HEK293T (cell line): ENCODE results near the gene CLMN.

Source experiments
- CTCF ChIA-PET: fragments of 350-600 bp; formaldehyde crosslinking; extraction: SDS; loops from one replicate; lab custom pipeline; 2021; ENCODE audit warnings: antibody characterized with exemption, inconsistent platforms; lab: Yijun Ruan, JAX
- POLR2A ChIA-PET: fragments of 350-600 bp; formaldehyde crosslinking; extraction: SDS; loops from one replicate; lab custom pipeline; 2020; ENCODE audit warnings: antibody characterized with exemption, inconsistent platforms; lab: Yijun Ruan, JAX
- DNase-seq: peaks from one replicate; pipeline ENCODE4 v3.0.0; 2012; ENCODE audit warnings: mixed read lengths; ENCODE audit errors: extremely low spot score
- ARNT ChIP-seq: fragments of 450-650 bp; IDR thresholded peaks from 2 replicates; pipeline ENCODE4 v1.6.1; 2017; ENCODE audit warnings: mild to moderate bottlenecking
- BHLHE40 ChIP-seq: fragments of 450-650 bp; IDR thresholded peaks from 2 replicates; pipeline ENCODE4 v1.6.1; 2016; ENCODE audit warnings: mild to moderate bottlenecking, moderate library complexity, borderline replicate concordance
- CTBP1 ChIP-seq: fragments of 450-650 bp; IDR thresholded peaks from 2 replicates; pipeline ENCODE4 v1.6.1; 2016; ENCODE audit warnings: borderline replicate concordance
- ELF4 ChIP-seq: fragments of 450-650 bp; IDR thresholded peaks from 2 replicates; pipeline ENCODE4 v1.6.1; 2017; ENCODE audit warnings: antibody characterized with exemption
- FOXA1 ChIP-seq: fragments of 450-650 bp; IDR thresholded peaks from 2 replicates; pipeline ENCODE4 v1.6.1; 2016; ENCODE audit warnings: mild to moderate bottlenecking
- FOXK2 ChIP-seq: fragments of 450-650 bp; IDR thresholded peaks from 2 replicates; pipeline ENCODE4 v1.6.1; 2016; ENCODE audit warnings: mild to moderate bottlenecking
- FOXM1 ChIP-seq: fragments of 450-650 bp; IDR thresholded peaks from 2 replicates; pipeline ENCODE4 v1.6.1; 2017; ENCODE audit warnings: mild to moderate bottlenecking, borderline replicate concordance
- HDGF ChIP-seq: fragments of 450-650 bp; IDR thresholded peaks from 2 replicates; pipeline ENCODE4 v1.6.1; 2017; ENCODE audit warnings: antibody characterized with exemption, borderline replicate concordance
- L3MBTL2 ChIP-seq: fragments of 450-650 bp; conservative IDR thresholded peaks from 2 replicates; pipeline ENCODE4 v1.6.1; 2016; ENCODE audit warnings: mild to moderate bottlenecking
- LEF1 ChIP-seq: fragments of 450-650 bp; IDR thresholded peaks from 2 replicates; pipeline ENCODE4 v1.6.1; 2017; ENCODE audit warnings: mild to moderate bottlenecking, borderline replicate concordance
- NFRKB ChIP-seq: fragments of 450-650 bp; IDR thresholded peaks from 2 replicates; pipeline ENCODE4 v1.6.1; 2016; ENCODE audit warnings: mild to moderate bottlenecking, moderate library complexity
- SP1 ChIP-seq: fragments of 450-650 bp; IDR thresholded peaks from 2 replicates; pipeline ENCODE4 v1.6.1; 2017
- SUZ12 ChIP-seq: fragments of 450-650 bp; IDR thresholded peaks from 2 replicates; pipeline ENCODE4 v1.6.1; 2016; ENCODE audit warnings: mild to moderate bottlenecking
- TARDBP ChIP-seq: fragments of 450-650 bp; IDR thresholded peaks from 2 replicates; pipeline ENCODE4 v1.6.1; 2016
- ZNF384 ChIP-seq: fragments of 450-650 bp; IDR thresholded peaks from 2 replicates; pipeline ENCODE4 v1.6.1; 2016
- TF ChIP-seq, protein P1 (sequence below): fragments of 450-650 bp; IDR thresholded peaks from 2 replicates; pipeline ENCODE4 v1.6.1; 2016

CLMN gene

DNA sequence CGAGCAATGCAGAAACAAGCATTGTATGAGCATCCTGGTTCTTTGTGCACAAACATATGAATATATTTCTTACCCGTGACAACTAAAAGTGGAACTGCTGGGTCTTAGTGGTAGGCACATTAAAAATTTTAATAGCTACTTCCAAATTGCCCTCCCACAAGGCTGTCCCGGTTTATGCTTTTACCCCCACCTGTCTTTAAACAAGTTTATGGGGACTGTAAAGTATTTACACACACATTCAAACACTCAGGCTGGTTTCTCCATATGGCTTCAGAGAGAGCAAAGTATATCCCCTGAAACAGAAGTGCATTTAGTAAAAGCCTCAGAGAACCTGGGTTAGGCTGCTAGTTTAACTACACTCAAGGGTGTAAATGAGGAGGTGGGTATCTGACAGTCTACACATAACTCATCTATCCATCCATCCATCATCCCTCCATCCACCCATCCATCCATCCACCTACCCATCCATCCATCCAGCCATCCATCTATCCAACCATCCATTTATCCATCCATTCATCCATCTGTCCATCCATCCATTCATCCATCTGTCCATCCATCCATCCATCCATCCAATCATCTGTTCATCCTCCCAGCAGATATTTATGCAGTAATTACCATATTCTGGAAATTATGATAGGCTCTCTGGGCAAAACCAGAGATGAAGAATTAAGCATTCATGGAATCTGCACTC lies 86.7 kb downstream of the CLMN start:
- ChIA-PET CTCF (no interaction called here), POLR2A (no interaction called here)
- no peak for TF ChIP-seq FOXM1
- TF ChIP-seq, protein P1, sequence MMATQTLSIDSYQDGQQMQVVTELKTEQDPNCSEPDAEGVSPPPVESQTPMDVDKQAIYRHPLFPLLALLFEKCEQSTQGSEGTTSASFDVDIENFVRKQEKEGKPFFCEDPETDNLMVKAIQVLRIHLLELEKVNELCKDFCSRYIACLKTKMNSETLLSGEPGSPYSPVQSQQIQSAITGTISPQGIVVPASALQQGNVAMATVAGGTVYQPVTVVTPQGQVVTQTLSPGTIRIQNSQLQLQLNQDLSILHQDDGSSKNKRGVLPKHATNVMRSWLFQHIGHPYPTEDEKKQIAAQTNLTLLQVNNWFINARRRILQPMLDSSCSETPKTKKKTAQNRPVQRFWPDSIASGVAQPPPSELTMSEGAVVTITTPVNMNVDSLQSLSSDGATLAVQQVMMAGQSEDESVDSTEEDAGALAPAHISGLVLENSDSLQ = peak; percentile 66
- TF ChIP-seq LEF1 = no peak
- no peak for TF ChIP-seq ZNF384
- no peak for TF ChIP-seq SP1
- DNase-seq = no peak

DNA sequence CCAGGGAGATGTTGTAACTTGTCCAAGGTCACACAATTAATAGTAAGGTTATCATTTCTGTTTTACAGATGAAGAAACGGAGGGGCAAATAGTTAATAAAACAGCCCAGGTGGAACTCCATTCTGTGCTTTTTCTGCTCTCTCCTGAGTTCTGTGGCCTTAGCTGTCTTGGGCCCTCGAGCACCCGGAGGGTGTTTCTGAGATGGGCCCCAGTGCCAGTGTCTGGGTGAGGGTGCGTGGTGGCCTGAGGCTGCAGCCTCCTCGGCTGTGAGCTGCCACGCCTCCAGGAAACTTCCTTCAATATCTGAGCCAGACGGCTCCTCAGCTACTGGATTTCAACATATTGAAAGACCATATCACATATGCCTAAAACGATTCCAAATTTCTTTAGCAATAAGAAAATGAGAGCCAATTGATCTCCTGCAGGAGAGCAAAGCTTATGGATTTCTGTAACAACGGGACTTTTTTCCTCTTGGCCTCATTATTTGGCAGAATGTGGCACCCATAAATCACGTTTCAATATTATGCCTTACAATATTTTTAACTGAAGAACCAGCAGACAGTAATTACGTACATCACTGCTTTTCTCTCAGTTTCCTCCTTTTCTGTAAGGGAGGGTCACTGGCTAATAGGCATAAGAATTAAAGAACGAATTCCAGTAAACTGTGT lies 87.6 kb downstream of the CLMN start:
- no peak for DNase-seq
- TF ChIP-seq ZNF384 (no peak), FOXA1 (no peak), ARNT (no peak), FOXK2 (no peak), LEF1 (no peak), L3MBTL2 (no peak)
- POLR2A ChIA-PET = no interaction called here
- CTCF ChIA-PET = no interaction called here

DNA sequence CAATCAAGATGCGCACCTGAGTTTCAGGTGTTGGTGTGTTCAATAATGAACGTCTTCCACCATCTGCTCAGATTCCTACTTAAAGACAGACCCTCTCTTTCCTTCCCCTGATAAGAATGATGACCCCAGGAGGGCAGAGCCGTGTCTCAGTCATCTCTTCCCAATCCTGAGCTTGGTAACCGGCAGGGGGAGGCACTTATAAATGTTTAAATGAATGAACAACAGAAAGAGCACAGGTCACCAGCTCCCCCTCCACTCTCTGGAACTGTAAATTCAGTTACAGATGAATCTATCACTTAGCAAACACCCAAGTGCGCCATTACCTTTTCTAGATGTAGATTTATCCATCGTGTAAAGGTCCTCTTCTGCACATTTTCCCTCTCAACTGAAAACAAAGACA lies 90.0 kb downstream of the CLMN start:
- ChIA-PET CTCF (interaction anchor here (0.7 kb wide), 1 partner anchor 17 kb away, joined by 3 read pairs; no protein-coding TSS in a partner anchor), POLR2A (interaction anchor here (0.5 to 1.4 kb wide), 2 partner anchors 9 to 306 kb away, joined by 3 read pairs; no protein-coding TSS in a partner anchor)
- DNase-seq = no peak
- TF ChIP-seq NFRKB (no peak), SUZ12 (no peak), CTBP1 (no peak), TARDBP (no peak), FOXK2 (no peak), BHLHE40 (no peak), HDGF (no peak), SP1 (no peak), ARNT (no peak), ZNF384 (no peak), ELF4 (no peak), LEF1 (no peak), FOXM1 (no peak), L3MBTL2 (no peak), FOXA1 (no peak)
- TF ChIP-seq, protein P1 = no peak

DNA sequence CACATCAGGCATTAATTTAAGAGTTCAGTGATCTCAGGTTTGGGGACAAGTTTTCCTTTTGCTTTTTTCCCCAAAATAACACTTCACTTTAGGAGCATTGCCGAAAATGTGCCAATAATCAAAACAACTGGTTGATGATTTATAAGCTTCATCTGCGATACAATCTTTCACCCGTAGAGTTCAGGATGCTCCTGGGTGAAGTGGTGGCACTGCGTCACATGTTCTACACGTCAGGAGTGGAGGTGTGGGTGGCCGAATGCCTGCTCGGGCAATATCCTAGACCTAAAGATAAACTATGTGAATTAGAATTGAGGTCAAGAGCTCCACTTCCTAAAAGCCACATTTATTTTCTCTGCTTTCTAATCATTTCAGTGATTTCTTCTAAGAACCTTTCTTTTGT lies 91.5 kb downstream of the CLMN start:
- ChIA-PET CTCF (interaction anchor here (0.6 kb wide), 1 partner anchor 23 kb away, joined by 5 read pairs; no protein-coding TSS in a partner anchor), POLR2A (no interaction called here)
- TF ChIP-seq L3MBTL2 (no peak), TARDBP (no peak), LEF1 (no peak), ZNF384 (no peak), SP1 (no peak), FOXA1 (no peak), NFRKB (no peak), ELF4 (no peak), BHLHE40 (no peak)
- no peak for DNase-seq

DNA sequence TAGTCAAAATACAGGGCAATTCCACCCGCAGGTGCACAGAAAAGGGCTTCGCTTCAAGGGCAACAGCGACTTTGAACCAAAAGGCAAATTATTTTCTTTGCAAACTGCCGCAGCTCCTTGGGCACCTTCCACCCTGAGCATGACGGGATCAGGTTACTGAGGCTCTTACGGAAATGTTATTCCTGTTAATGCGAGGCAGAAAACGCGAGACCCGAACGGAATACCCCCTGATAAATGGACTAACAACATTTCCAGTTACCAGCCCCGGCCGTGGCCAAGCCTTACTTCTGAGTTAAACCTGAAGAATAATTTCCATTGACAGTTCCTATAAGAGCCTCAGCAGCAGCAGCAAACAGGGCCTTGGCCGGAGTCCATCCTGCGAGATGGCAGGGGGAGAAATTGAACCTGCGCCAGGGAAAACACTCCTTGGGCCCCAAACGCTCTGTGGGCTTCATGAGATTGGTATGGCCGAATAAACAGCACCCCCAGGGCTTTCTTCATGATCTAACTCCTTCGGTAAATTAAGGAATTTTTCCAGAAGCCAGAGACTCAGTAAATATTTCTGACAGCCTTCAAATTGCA lies 92.3 kb downstream of the CLMN start:
- TF ChIP-seq CTBP1 (no peak), L3MBTL2 (peak; percentile 23; the same call in 1 of the 2 replicates)
- DNase-seq = peak; percentile 53
- CTCF ChIA-PET = interaction anchor here (0.6 kb wide), 1 partner anchor 205 kb away, joined by 3 read pairs; no protein-coding TSS in a partner anchor
- POLR2A ChIA-PET = no interaction called here

DNA sequence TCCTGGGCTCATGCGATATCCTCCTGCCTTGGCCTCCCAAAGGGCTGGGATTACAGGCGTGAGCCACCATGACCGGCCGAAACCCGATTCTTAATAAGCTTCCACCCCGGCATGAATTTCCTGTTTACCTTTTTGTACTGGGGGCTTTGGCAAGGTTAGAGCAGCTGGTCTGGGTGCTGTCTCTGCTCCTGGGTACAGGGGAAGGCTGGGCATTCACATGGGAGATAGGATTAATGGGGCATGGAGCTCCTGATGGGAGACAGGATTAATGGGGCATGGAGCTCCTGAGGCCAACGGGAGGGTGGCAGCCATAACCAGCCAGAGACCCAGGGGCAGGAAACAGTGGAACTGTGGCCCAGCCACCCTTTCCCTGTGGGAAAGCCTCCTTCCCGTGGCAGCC lies 92.9 kb downstream of the CLMN start:
- TF ChIP-seq TARDBP (no peak), ZNF384 (no peak), FOXA1 (no peak), ARNT (no peak), LEF1 (no peak), BHLHE40 (no peak), NFRKB (no peak), SUZ12 (no peak), CTBP1 (no peak), SP1 (no peak), ELF4 (no peak), L3MBTL2 (no peak), FOXM1 (no peak), HDGF (no peak), FOXK2 (no peak)
- TF ChIP-seq, protein P1 = no peak
- POLR2A ChIA-PET = no interaction called here
- no peak for DNase-seq
- CTCF ChIA-PET = interaction anchor here (0.6 to 0.9 kb wide), 2 partner anchors 101 to 206 kb away, joined by 3 to 5 read pairs; no protein-coding TSS in a partner anchor
